ENCODE data around the gene VTCN1. TPM values are rescaled to one million over a fixed set of nuclear protein-coding genes. Genes with fewer than 3 reads are reported as not detected.

VTCN1 gene
- total and polyA plus RNA-seq, 2 donors (not counting 3 experiments of a cell fraction or from before 2014, with no cell fraction given), result not detected

- no peak overlapping the region for H3K9ac ChIP-seq (replicated peaks; ENCODE audit: extremely low read depth, insufficient read depth, low read length)
- no peak overlapping the region for H3K4me3 ChIP-seq (replicated peaks in 1 of 3; ENCODE audit: insufficient read depth in 1 of 3, low read depth in 1 of 3, low read length in 3 of 3)
- H3K27me3 ChIP-seq (ENCODE audit: control insufficient read depth in 2 of 2, insufficient read depth in 2 of 2, low read length in 2 of 2), result no peaks in the 10 kb centered on the region
- BruUV-seq (replicated peaks), result no TSS peak
- no peaks in the 10 kb centered on the region for H3K36me3 ChIP-seq (ENCODE audit: control insufficient read depth in 2 of 2, extremely low read depth in 1 of 2, insufficient read depth in 2 of 2, low read length in 2 of 2)
- H3K9me1 ChIP-seq (replicated peaks; ENCODE audit: control insufficient read depth, extremely low read depth, insufficient read depth, low read length), result no peaks in the 10 kb centered on the region
- no peaks in the 10 kb centered on the region for H3K79me2 ChIP-seq (ENCODE audit: control insufficient read depth, insufficient read depth, low read length)
- no peak overlapping the region for H3K27ac ChIP-seq (ENCODE audit: insufficient read depth, low read depth, low read length)
- intact Hi-C loops (cut with micrococcal nuclease), result no loop called here
- dilution Hi-C loops (cut with MboI; ENCODE audit: extremely low pct_ligation_motif_present, low sequenced_read_pairs), result no loop called here
- ChIA-PET POLR2A (no interaction called here), CTCF (no interaction called here)
- TF ChIP-seq MAX (IDR thresholded peaks at IDR 0.05; ENCODE audit: insufficient read depth, insufficient read length), result no peak
- TF ChIP-seq CTCF (IDR thresholded peaks at IDR 0.05; ENCODE audit: extremely low read depth in 1 of 2, insufficient read depth in 1 of 2, low read depth in 1 of 2, low read length in 2 of 2), result no peak
- no peak for TF ChIP-seq POLR2AphosphoS5 (IDR thresholded peaks at IDR 0.05; ENCODE audit: insufficient read depth, low read depth, low read length)
- TF ChIP-seq JUN (IDR thresholded peaks at IDR 0.05; ENCODE audit: borderline replicate concordance, insufficient read depth, insufficient read length, low read depth), result no peak
- no peak for TF ChIP-seq GATA2 (IDR thresholded peaks at IDR 0.05; ENCODE audit: insufficient read depth, insufficient read length, low read depth, low read length)
- TF ChIP-seq FOS (IDR thresholded peaks at IDR 0.05; ENCODE audit: borderline replicate concordance, insufficient read depth, low read length), result no peak
- TF ChIP-seq POLR2A (IDR thresholded peaks at IDR 0.05; ENCODE audit: low read depth, low read length), result no peak
- TF ChIP-seq EZH2 (IDR thresholded peaks at IDR 0.05; ENCODE audit: borderline replicate concordance, low read depth, low read length, severe bottlenecking), result no peak
- TF ChIP-seq MYC (IDR thresholded peaks at IDR 0.05; ENCODE audit: low read depth, low read length), result no peak
- no peak overlapping the region for H3K4me2 ChIP-seq (ENCODE audit: insufficient read depth, low read length)
- no peaks in the 10 kb centered on the region for H3K4me1 ChIP-seq (ENCODE audit: control insufficient read depth, extremely low read depth, insufficient read depth, low read length)
- no peak for DNase-seq (ENCODE audit: low read depth, low spot score)
- H3K9me3 ChIP-seq (replicated peaks; ENCODE audit: control insufficient read depth, insufficient read depth, low read length), result no peaks in the 10 kb centered on the region
- H2AFZ ChIP-seq (ENCODE audit: low read depth, low read length), result no peak overlapping the region
- H4K20me1 ChIP-seq (replicated peaks; ENCODE audit: control insufficient read depth, extremely low read depth, insufficient read depth, low read length), result no peaks in the 10 kb centered on the region
- no peak for FAIRE-seq
Observed at GRCh38 chr1:117225931-117226330, 15.2 kb upstream of the VTCN1 start.
